Stimulated activated CD8-positive, alpha-beta memory T cell treated with anti-CD3 and anti-CD28 coated beads, Interleukin-7, amount 100 ng/mL, for 4 hours (primary cell): ENCODE measurements around the gene LCP2.
A peak's percentile ranks its signal among the peaks of the same experiment; 100 is the strongest.

Experiments
- DNase-seq, 2 donors: peaks; one replicate each; pipeline ENCODE4 v3.0.0-alpha.2; 2020; ENCODE audit warnings: low read depth in 2 of 2

LCP2 gene

DNA sequence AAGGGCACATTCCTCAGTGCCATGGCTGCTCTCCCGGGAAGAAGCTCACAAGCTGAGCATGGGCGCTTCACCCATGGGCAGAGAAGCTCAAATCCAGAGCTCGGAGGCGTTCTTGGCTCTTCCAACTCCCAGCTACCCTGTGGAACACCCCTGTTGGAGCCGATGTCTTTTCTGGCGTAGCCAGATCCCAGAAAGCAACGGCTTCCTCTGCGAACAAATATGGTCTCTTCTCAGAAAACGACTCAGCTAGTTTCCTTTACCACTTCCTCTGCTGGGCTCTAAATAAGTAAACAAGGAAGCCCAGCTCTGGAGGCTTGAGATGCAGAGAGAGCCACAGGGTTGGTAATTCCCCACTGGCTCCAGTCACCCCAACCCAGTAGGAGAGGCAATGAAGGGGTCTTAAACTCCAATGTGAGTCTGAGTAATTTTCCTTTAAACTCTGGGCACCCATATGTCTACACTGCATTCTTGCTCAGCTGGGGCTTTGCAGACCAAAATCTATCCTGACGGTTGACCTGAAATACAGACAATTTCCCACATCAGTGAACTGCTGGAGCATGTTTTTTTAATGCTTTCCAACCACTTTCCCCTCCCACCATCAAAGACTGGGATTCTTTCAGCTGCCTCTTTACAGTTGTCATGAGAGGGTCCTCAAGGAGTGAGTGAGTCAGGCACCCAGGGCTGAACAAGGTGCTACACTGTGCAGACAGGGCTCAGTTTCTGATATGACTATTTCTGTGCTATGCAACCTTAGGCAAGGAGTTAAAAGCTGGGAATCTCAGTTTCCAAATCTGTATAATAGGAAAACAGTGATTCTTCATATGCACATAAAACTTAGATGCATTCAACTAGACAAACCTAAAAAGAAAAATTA lies at the start of gene LCP2:
Gene LCP2, minus strand, starts transcription at position 189 of the 874 bp plus-strand sequence. Its CDS starts 166 bp downstream, at position 23.
- DNase-seq, result peak; percentile 47 to 50

GRCh38 chr5:170347022-170347567 lies 49.5 kb upstream of the LCP2 start:
- no peak for DNase-seq

GRCh38 chr5:170345971-170346370 lies 48.4 kb upstream of the LCP2 start:
- no peak for DNase-seq

- no peak for DNase-seq
Observed at GRCh38 chr5:170343177-170343576, 45.6 kb upstream of the LCP2 start.

DNA sequence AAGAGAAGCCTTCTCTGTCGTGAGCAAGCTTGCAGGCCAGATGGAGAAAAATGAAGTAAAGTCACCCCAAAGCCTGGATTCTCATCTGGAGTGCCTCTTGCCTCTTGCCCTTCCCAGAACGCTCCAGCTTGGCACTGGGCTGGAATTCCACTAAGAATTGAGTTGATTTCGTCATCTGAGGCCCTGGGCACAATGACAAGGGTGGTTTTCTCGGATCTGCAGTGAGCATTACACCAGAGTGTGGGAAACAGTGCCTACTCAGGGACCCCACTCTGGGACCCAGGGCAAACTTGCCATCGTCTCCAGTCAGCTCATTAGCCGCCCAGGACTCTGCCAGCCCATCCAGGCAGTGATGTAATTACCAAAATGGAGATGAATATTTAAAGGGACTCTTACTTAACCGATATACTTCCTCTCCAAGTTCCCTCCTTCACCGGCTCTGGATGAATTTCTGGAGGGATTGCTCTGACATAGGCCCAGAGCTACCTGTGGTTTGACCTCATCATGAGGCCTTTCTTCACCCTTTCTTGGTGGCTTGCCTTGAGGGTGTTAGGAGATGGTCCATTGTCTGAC lies 44.7 kb upstream of the LCP2 start:
- DNase-seq, result no peak

- no peak for DNase-seq
Observed at GRCh38 chr5:170341545-170341944, 44.0 kb upstream of the LCP2 start.

DNA sequence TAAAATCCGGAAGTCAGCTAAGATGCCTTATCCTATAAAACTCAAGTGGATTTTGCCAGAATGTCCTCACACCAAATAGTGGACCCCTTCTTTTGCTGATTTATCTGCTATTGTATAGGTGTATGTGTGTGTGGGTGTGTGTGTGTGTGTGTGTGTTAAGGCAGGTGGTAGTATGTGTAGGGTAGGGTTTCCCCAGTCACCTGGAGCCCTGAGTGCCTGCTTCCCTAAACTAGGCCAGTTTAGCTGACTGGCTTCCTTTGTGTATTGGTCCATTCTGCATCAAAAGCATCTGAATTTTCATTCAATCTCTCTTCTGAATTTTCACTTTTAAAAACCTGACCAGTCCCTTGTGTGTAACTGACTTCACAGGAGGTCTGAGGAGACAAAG lies 42.2 kb upstream of the LCP2 start:
- no peak for DNase-seq

- peak; percentile 49 to 58 for DNase-seq
Observed at GRCh38 chr5:170338933-170339779, 41.6 kb upstream of the LCP2 start.

GRCh38 chr5:170338291-170338690 lies 40.7 kb upstream of the LCP2 start:
- DNase-seq, result no peak

DNA sequence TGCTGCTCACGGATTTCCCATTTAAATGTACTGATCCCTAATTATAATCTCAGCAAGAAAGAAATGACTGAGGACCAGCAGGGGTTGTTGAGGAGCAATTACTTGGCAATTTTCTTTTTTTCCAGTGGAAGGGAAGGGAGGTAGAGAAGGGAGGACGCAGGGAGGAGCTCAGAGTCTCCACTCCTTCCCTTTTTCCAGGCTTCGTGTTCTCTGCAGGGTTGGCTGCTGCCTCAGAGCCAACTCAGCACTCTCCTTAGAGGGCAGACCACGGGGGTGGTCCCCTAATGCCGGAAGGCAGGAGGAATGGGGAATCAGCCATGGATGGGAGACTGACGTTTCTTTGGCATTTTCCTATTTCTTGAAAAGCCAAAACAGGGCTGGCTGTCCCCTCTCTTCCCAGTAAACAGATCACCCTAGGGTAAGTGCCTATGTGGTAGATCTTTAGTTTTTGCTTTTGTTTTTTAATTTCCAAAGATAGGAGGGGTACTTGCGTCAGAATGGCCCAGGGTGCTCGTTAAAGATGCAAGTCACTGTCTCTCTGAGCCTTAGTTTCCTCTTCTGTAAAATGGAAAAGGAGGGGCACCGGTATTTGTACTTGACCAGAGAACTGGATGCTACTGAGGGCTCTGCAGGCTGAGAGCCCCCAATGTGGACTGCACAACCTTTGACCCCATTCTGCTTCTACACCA lies 39.6 kb upstream of the LCP2 start:
- DNase-seq, result no peak

- no peak for DNase-seq
Observed at GRCh38 chr5:170336065-170336464, 38.5 kb upstream of the LCP2 start.

DNA sequence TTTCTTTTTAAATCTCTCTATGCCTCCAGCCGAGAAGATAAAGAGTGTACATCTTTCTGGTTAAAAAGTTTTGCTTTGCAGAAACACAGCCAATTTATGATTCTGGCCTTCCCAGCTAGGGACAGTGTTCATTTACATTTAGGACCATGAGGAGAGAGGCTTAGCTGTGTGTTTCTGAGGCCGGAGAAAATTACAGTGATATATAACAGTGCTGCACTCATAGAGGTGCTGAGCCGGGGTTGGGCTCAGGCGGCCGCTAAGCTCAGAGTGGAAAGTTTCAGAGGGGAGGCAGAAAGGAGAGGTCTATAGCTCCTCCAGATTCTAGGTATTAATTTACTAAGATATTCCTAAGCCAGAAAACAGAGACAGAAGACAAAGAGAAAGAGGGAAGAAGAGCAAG lies 37.0 kb upstream of the LCP2 start:
- peak; percentile 34 to 42 for DNase-seq

GRCh38 chr5:170333161-170333910 lies 35.8 kb upstream of the LCP2 start:
- DNase-seq, result peak; percentile 68 to 70

DNA sequence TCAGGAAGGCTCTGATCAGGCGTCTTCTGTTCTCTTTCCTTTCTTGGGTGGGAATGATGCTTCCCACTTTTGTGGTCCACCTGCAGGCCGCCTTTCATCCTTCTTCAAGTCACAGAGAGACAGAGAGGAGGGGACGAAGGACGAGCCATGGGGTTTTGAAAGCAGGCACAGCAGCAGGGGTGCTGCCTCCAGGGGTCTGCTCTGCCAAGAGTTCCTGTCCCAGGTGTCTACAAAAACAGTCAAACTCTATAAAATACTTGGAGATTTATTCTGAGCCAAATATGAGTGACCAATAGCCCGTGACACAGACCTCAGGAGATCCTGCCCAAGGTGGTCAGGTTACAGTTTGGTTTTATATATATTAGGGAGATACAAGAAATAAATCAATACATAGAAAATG lies 34.5 kb upstream of the LCP2 start:
- DNase-seq, result no peak

DNA sequence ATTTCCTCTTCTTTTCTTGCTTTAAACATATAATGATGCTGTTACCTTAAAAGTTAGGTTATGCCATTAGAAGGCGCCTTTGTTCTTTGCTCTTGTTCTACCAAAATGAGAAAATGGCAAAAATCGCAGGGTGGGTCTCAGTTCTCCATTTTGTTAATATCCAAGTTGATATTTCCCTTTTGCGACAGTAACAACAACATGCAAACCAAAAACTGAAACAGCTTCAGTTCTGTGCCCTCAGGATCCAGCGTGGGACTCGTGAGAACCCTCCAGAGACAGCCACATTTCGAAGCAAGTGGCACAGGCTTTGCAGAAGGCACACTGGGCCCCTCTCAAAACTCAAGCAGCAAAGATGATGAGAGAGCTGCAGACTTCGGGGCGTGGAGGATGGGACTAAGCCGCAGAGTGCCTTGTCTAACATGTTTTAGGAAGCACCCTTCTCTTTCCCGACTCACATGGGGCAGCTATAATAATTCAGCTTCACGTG lies 33.0 kb upstream of the LCP2 start:
- DNase-seq, result peak in 1 of 2 donors; percentile 16

DNA sequence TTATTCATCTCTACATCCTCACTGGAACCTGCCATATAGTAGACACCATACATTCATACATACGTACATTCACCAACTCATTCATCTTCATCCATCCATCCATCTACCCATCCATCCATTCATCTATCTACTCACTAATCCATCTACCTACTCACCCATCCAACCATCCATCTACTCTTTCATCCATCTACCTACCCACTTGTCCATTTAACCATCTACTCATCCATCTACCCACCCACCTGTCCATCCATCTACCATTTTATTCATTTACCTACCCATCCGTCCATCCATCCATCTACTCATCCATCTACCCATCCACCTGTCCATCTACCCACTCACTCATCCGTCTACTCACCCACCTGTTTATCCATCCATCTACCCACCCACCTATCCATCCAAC lies 31.9 kb upstream of the LCP2 start:
- DNase-seq, result no peak

- no peak for DNase-seq
Observed at GRCh38 chr5:170327829-170328228, 30.3 kb upstream of the LCP2 start.

- DNase-seq, result no peak
Observed at GRCh38 chr5:170327168-170327567, 29.6 kb upstream of the LCP2 start.

DNA sequence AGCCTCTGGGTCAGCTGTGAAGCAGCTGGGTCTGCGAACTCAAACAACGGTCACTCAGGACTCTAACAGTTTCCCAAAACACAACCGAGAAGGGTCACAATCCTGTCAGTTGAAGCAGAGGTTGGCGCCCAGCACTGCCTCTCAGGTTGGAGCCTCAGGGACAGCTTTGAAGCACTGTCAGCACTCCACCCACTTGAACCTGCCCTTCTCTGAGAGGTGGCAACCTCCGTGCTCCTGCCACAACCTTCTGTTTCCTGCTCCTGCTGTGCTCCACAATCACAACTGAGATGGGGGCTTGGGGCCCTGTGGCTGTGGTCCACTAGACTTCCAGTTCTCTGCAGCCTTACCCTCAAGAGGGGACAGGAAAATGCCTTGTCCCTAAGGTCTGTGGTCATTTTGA lies 21.7 kb upstream of the LCP2 start:
- DNase-seq, result no peak

GRCh38 chr5:170317499-170317898 lies 19.9 kb upstream of the LCP2 start:
- no peak for DNase-seq

- no peak for DNase-seq
Observed at GRCh38 chr5:170316937-170317336, 19.4 kb upstream of the LCP2 start.
